HG03354 (cell line): Measurements from ENCODE around the gene MAVS.

ENCODE experiments used
- ATAC-seq: cut with Tn5 transposase; IDR thresholded peaks from one replicate; pipeline ENCODE4 v1.9.1; 2021; ENCODE audit warnings: mild to moderate bottlenecking; ENCODE audit not compliant: unreplicated experiment, poor library complexity, severe bottlenecking

MAVS gene

GRCh38 chr20:3846740-3847428 is at the start of gene MAVS:
MAVS (plus strand) TSS chr20:3846834; CDS start chr20:3854625, 7,791 bp downstream.
- ATAC-seq = peak; percentile 95

GRCh38 chr20:3797226-3797545 is 49.4 kb upstream of the MAVS start:
- ATAC-seq = no peak

GRCh38 chr20:3797592-3798372 is 48.9 kb upstream of the MAVS start:
- ATAC-seq = no peak

- ATAC-seq = no peak
Measured at GRCh38 chr20:3798373-3798768, 48.3 kb upstream of the MAVS start.

GRCh38 chr20:3798908-3799248 is 47.8 kb upstream of the MAVS start:
- no peak for ATAC-seq

- ATAC-seq = no peak
Measured at GRCh38 chr20:3800256-3800877, 46.3 kb upstream of the MAVS start.

GRCh38 chr20:3800878-3801260 is 45.8 kb upstream of the MAVS start:
- no peak for ATAC-seq

GRCh38 chr20:3801299-3801698 is 45.3 kb upstream of the MAVS start:
- no peak for ATAC-seq

- ATAC-seq = no peak
Measured at GRCh38 chr20:3801846-3802245, 44.8 kb upstream of the MAVS start.

- ATAC-seq = no peak
Measured at GRCh38 chr20:3802524-3803239, 44.0 kb upstream of the MAVS start.

GRCh38 chr20:3803289-3803688 is 43.3 kb upstream of the MAVS start:
- ATAC-seq = no peak

- ATAC-seq = no peak
Measured at GRCh38 chr20:3803854-3804253, 42.8 kb upstream of the MAVS start.

GRCh38 chr20:3804254-3804751 is 42.3 kb upstream of the MAVS start:
- no peak for ATAC-seq

- ATAC-seq = no peak
Measured at GRCh38 chr20:3804781-3805180, 41.9 kb upstream of the MAVS start.

- no peak for ATAC-seq
Measured at GRCh38 chr20:3808544-3808943, 38.1 kb upstream of the MAVS start.

GRCh38 chr20:3811467-3812258 is 35.0 kb upstream of the MAVS start:
- no peak for ATAC-seq

- ATAC-seq = no peak
Measured at GRCh38 chr20:3812259-3812681, 34.4 kb upstream of the MAVS start.

- no peak for ATAC-seq
Measured at GRCh38 chr20:3812975-3813847, 33.4 kb upstream of the MAVS start.
